H54 (cell line): ENCODE measurements around the gene DNAJC2.

Experiments used
- DNase-seq: peaks from one replicate; pipeline ENCODE4 v3.0.0; 2011; ENCODE audit warnings: low spot score, mixed read lengths; ENCODE audit not compliant: insufficient read length
- FAIRE-seq: peaks from 3 replicates; lab custom pipeline; 2011; peaks lifted over from hg19 to GRCh38; lab: Jason Lieb, UNC
- POLR2A ChIP-seq: IDR thresholded peaks from 2 replicates; pipeline ENCODE4 v1.6.1; 2011; ENCODE audit warnings: low read depth, mild to moderate bottlenecking, low read length

The DNAJC2 gene

GRCh38 chr7:103369432-103369831, 24.9 kb upstream of the DNAJC2 start:
- DNase-seq, result no peak
- no peak for TF ChIP-seq POLR2A

GRCh38 chr7:103349805-103350204, 5.2 kb upstream of the DNAJC2 start:
- TF ChIP-seq POLR2A, result no peak
- no peak for FAIRE-seq
- DNase-seq, result no peak

More at GRCh38 chr7:103369432-103369831, 24.9 kb upstream of the DNAJC2 start:
- FAIRE-seq, result no peak

- FAIRE-seq (no peak), DNase-seq (no peak)
- no peak for TF ChIP-seq POLR2A
Measured at GRCh38 chr7:103348959-103349358, 4.4 kb upstream of the DNAJC2 start.

- no peak for FAIRE-seq
- no peak for DNase-seq
- TF ChIP-seq POLR2A, result no peak
Measured at GRCh38 chr7:103348452-103348851, 3.9 kb upstream of the DNAJC2 start.

GRCh38 chr7:103347507-103348267, 3.1 kb upstream of the DNAJC2 start, which contains the start of gene PSMC2:
Gene PSMC2 (plus strand): TSS chr7:103347643. CDS start chr7:103347712, 69 bp downstream.
- FAIRE-seq, result peak; percentile 71
- DNase-seq, result peak; percentile 49
- peak; percentile 65; the same call in 1 of the 2 replicates for TF ChIP-seq POLR2A

- no peak for TF ChIP-seq POLR2A
- no peak for FAIRE-seq
- DNase-seq, result no peak
Measured at GRCh38 chr7:103346396-103346795, 1.8 kb upstream of the DNAJC2 start.

GRCh38 chr7:103343758-103344452, 662 bp downstream of the DNAJC2 start:
- no peak for FAIRE-seq
- peak; percentile 15 for DNase-seq
- no peak for TF ChIP-seq POLR2A

- DNase-seq (no peak), FAIRE-seq (no peak)
- TF ChIP-seq POLR2A, result no peak
Measured at GRCh38 chr7:103343332-103343731, 1.2 kb downstream of the DNAJC2 start.

GRCh38 chr7:103341466-103341865, 3.1 kb downstream of the DNAJC2 start:
- FAIRE-seq (no peak), DNase-seq (no peak)
- TF ChIP-seq POLR2A, result no peak

GRCh38 chr7:103338864-103339263, 5.7 kb downstream of the DNAJC2 start:
- DNase-seq (no peak), FAIRE-seq (no peak)
- TF ChIP-seq POLR2A, result no peak

GRCh38 chr7:103336761-103337160, 7.8 kb downstream of the DNAJC2 start:
- no peak for FAIRE-seq
- no peak for DNase-seq
- no peak for TF ChIP-seq POLR2A

- no peak for TF ChIP-seq POLR2A
- DNase-seq, result no peak
- no peak for FAIRE-seq
Measured at GRCh38 chr7:103325744-103326143, 18.8 kb downstream of the DNAJC2 start.

- DNase-seq (no peak), FAIRE-seq (no peak)
- TF ChIP-seq POLR2A, result no peak
Measured at GRCh38 chr7:103317009-103317408, 27.6 kb downstream of the DNAJC2 start.

GRCh38 chr7:103316380-103316941, 28.1 kb downstream of the DNAJC2 start:
- no peak for TF ChIP-seq POLR2A
- DNase-seq (no peak), FAIRE-seq (no peak)
